K562 (cell line): ENCODE results near the gene FAF2. TPM values are rescaled to one million over a fixed set of nuclear protein-coding genes. Genes with fewer than 3 reads are reported as not detected.

ENCODE experiments used
- ARID3B ChIP-seq: fragments of 250-450 bp; sonication (Bioruptor Pico); IDR thresholded peaks from 2 replicates; pipeline ENCODE4 v1.4.0; 2020; ENCODE audit warnings: borderline replicate concordance
- ATF3 ChIP-seq, 2 experiments: fragments of 450-650 bp in 1 of 2; sonication (generic) in 1 of 2; formaldehyde crosslinking in 1 of 2; IDR thresholded peaks in 1 of 2; conservative IDR thresholded peaks in 1 of 2; 2 replicates each; pipeline versions ENCODE4 v1.6.1 to v1.8.1; 2016 to 2023; ENCODE audit warnings: mild to moderate bottlenecking in 2 of 2, moderate library complexity in 2 of 2, inconsistent platforms in 1 of 2, missing genetic modification reagents in 1 of 2
- ATF7 ChIP-seq: fragments of 450-650 bp; IDR thresholded peaks from 2 replicates; pipeline ENCODE4 v1.7.1; 2014; ENCODE audit warnings: mild to moderate bottlenecking, moderate library complexity
- BACH1 ChIP-seq: fragments of 200-800 bp; sonication (Bioruptor generic); IDR thresholded peaks from 2 replicates; pipeline ENCODE4 v1.6.1; 2016; ENCODE audit warnings: missing genetic modification characterization, missing compliant biosample characterization
- CTCF ChIP-seq, 3 experiments: IDR thresholded peaks in 2 of 3; conservative IDR thresholded peaks in 1 of 3; 2 replicates each; pipeline ENCODE4 v1.5.1; 2011 to 2012; ENCODE audit warnings: low read length in 3 of 3, mild to moderate bottlenecking in 3 of 3, control low read depth in 2 of 3, improper control_type of control experiment in 1 of 3, inconsistent platforms in 1 of 3, low read depth in 1 of 3, mixed read lengths in 1 of 3, moderate library complexity in 1 of 3; ENCODE audit not compliant: insufficient read depth in 2 of 3
- ESRRA ChIP-seq: fragments of 450-650 bp; IDR thresholded peaks from 2 replicates; pipeline ENCODE4 v1.6.1; 2014; ENCODE audit warnings: low read depth, mild to moderate bottlenecking, moderate library complexity, borderline replicate concordance
- FOSL1 ChIP-seq: fragments of 200-800 bp; sonication (Bioruptor generic); conservative IDR thresholded peaks from 2 replicates; pipeline ENCODE4 v1.6.1; 2016; ENCODE audit warnings: missing genetic modification characterization, missing compliant biosample characterization
- JUND ChIP-seq, 2 experiments: IDR thresholded peaks; 2 replicates in 1 of 2; 3 replicates in 1 of 2; pipeline ENCODE4 v1.6.1; 2011; ENCODE audit warnings: borderline replicate concordance in 2 of 2, low read depth in 2 of 2, low read length in 2 of 2, improper control_type of control experiment in 1 of 2, missing biosample characterization in 1 of 2, missing genetic modification characterization in 1 of 2, missing genetic modification reagents in 1 of 2
- L3MBTL2 ChIP-seq: fragments of 450-650 bp; IDR thresholded peaks from 2 replicates; pipeline ENCODE4 v1.6.1; 2016; ENCODE audit warnings: mild to moderate bottlenecking, moderate library complexity
- MAFF ChIP-seq: IDR thresholded peaks from 2 replicates; pipeline ENCODE4 v1.6.1; 2012; ENCODE audit warnings: low read length, improper control_type of control experiment
- MCM7 ChIP-seq, 2 experiments: fragments of 450-650 bp; IDR thresholded peaks; 2 replicates each; pipeline ENCODE4 v1.6.1; 2016 to 2018
- MNT ChIP-seq, 2 experiments: fragments of 450-650 bp; conservative IDR thresholded peaks; 2 replicates each; pipeline ENCODE4 v1.6.1; 2017; ENCODE audit warnings: mild to moderate bottlenecking in 2 of 2, moderate library complexity in 2 of 2
- NFE2 ChIP-seq: IDR thresholded peaks from 2 replicates; pipeline ENCODE4 v1.6.1; 2014; ENCODE audit warnings: antibody characterized with exemption, low read depth
- NFE2L1 ChIP-seq: fragments of 450-650 bp; IDR thresholded peaks from 2 replicates; pipeline ENCODE4 v1.6.1; 2016; ENCODE audit warnings: missing genetic modification characterization, low read depth, mild to moderate bottlenecking, missing compliant biosample characterization, moderate library complexity, borderline replicate concordance
- ZNF316 ChIP-seq: fragments of 450-650 bp; IDR thresholded peaks from 2 replicates; pipeline ENCODE4 v1.6.1; 2016
- polyA plus RNA-seq, 8 experiments: library from polyadenylated mRNA; depleted of rRNA in 4 of 8; stranded (reverse) in 5 of 8; unstranded in 3 of 8; fragments of >200 nt; fragmentation: Nextera tagmentation in 2 of 8; fragmentation: Illumina TruSeq in 1 of 8; extraction: Ambion mirVana in 2 of 8; extraction: Trizol in 1 of 8; gene quantifications; 2 replicates each; pipeline versions ENCODE4 v1.2.1 to v1.2.3, GENCODE V29; 2011 to 2014; ENCODE audit warnings: inconsistent platforms in 1 of 8, missing spikeins in 1 of 8
- total RNA-seq, 7 experiments: library from RNA; depleted of rRNA in 6 of 7; stranded (reverse); fragments of >200 nt in 6 of 7; fragmentation: Illumina TruSeq in 2 of 7; extraction: Trizol in 2 of 7; gene quantifications; 2 replicates each; pipeline versions ENCODE4 v1.2.1 to v1.2.3, GENCODE V29; 2011 to 2021; ENCODE audit warnings: low replicate concordance in 1 of 7

FAF2 gene
- total and polyA plus RNA-seq, 9 of the 15 experiments (the other 6 are each of a cell fraction or from before 2014, with no cell fraction given), result 25.0 to 44.6 (median 36.1) TPM

GRCh38 chr5:176481711-176482110 lies 33.5 kb downstream of the FAF2 start (continued):
- TF ChIP-seq ARID3B (no peak), ATF3 (IDR thresholded peaks at IDR 0.05) (peak; percentile 54; the same call in 1 of the 2 replicates), ATF3 (CRISPR knock-in tag; conservative IDR thresholded peaks at IDR 0.05) (no peak), MAFF (peak; percentile 89), ATF7 (peak; percentile 21; the same call in 1 of the 2 replicates), MNT (conservative IDR thresholded peaks at IDR 0.05) (0 out of 4 replicates have a peak, but pooled peaks of 1 of the 2 experiments have one; percentile 28), L3MBTL2 (peak; percentile 40; the same call in 1 of the 2 replicates), ESRRA (peak; percentile 28; the same call in 1 of the 2 replicates), JUND (IDR thresholded peaks at IDR 0.05; ENCODE audit: borderline replicate concordance, low read depth, low read length) (peak; percentile 46; the same call in 1 of the 2 replicates), JUND (tag; IDR thresholded peaks at IDR 0.05; ENCODE audit: borderline replicate concordance, low read depth, low read length) (peak; percentile 57; the same call in 1 of the 3 replicates), CTCF (IDR thresholded peaks at IDR 0.05 in 2 of 3, conservative IDR thresholded peaks at IDR 0.05 in 1 of 3; ENCODE audit: insufficient read depth in 2 of 3, low read depth in 1 of 3, low read length in 3 of 3) (peak in 2 of 3 experiments; percentile 18 to 33; a peak in 2 of 6 replicates), FOSL1 (tag) (peak; percentile 33; the same call in 1 of the 2 replicates), MCM7 (IDR thresholded peaks at IDR 0.05) (no peak), NFE2L1 (tag) (peak; percentile 79), NFE2 (peak; percentile 95), ZNF316 (peak; percentile 97), BACH1 (peak; percentile 71; the same call in 1 of the 2 replicates)
